GM12865 (cell line): ENCODE measurements around the gene PDE9A.

Source experiments
- DNase-seq: peaks from one replicate; pipeline ENCODE4 v3.0.0; 2010; ENCODE audit warnings: low read depth
- H3K4me3 ChIP-seq: 2 replicates; pipeline ENCODE4 v1.5.1; 2011; ENCODE audit warnings: mild to moderate bottlenecking, low read depth, low read length, control low read depth
- CTCF ChIP-seq: IDR thresholded peaks from 2 replicates; pipeline ENCODE4 v1.5.1; 2011; ENCODE audit warnings: low read length, control low read depth, low read depth, inconsistent platforms; ENCODE audit not compliant: insufficient read depth; ENCODE audit errors: missing control alignments

Gene PDE9A

GRCh38 chr21:42688841-42689371 is 35.5 kb downstream of the PDE9A start:
- no peak for DNase-seq

GRCh38 chr21:42690586-42690985 is 37.2 kb downstream of the PDE9A start:
- DNase-seq = no peak
- TF ChIP-seq CTCF = no peak
- no peak overlapping the region for H3K4me3 ChIP-seq

More at GRCh38 chr21:42688841-42689371, 35.5 kb downstream of the PDE9A start:
- H3K4me3 ChIP-seq = no peak overlapping the region
- no peak for TF ChIP-seq CTCF

- H3K4me3 ChIP-seq = no peak overlapping the region
- no peak for TF ChIP-seq CTCF
- DNase-seq = no peak
Measured at GRCh38 chr21:42691901-42692559, 38.6 kb downstream of the PDE9A start.

GRCh38 chr21:42692688-42693087 is 39.3 kb downstream of the PDE9A start:
- no peak for DNase-seq
- TF ChIP-seq CTCF = no peak

GRCh38 chr21:42694751-42695696 is 41.6 kb downstream of the PDE9A start:
- DNase-seq = no peak
- H3K4me3 ChIP-seq = no peak overlapping the region
- TF ChIP-seq CTCF = no peak

More at GRCh38 chr21:42692688-42693087, 39.3 kb downstream of the PDE9A start:
- no peak overlapping the region for H3K4me3 ChIP-seq

- TF ChIP-seq CTCF = no peak
- H3K4me3 ChIP-seq = no peak overlapping the region
- no peak for DNase-seq
Measured at GRCh38 chr21:42695697-42696380, 42.4 kb downstream of the PDE9A start.
